DND-41 (cell line): ENCODE data around the gene UNC5CL.

ENCODE experiments used
- ATAC-seq: fragments of 200-7000 bp; cut with Tn5 transposase; 3 replicates; pipeline ENCODE4 v1.9.1; 2021; ENCODE audit warnings: low read depth; ENCODE audit not compliant: insufficient read depth
- DNase-seq: peaks from one replicate; pipeline ENCODE4 v3.0.0-alpha.2; 2020
- H2AFZ ChIP-seq: 2 replicates; pipeline ENCODE4 v1.6.0; 2012; ENCODE audit warnings: low read depth, low read length
- H3K27ac ChIP-seq: 2 replicates; pipeline ENCODE4 v1.5.1; 2012; ENCODE audit warnings: low read length, inconsistent platforms
- H3K27me3 ChIP-seq: fragments of 200-600 bp; sonication (generic); 2 replicates; pipeline ENCODE4 v1.6.0; 2012; ENCODE audit warnings: low read length, mild to moderate bottlenecking, inconsistent platforms; ENCODE audit not compliant: insufficient read depth, poor library complexity
- H3K36me3 ChIP-seq: 2 replicates; pipeline ENCODE4 v1.5.1; 2012; ENCODE audit warnings: low read length, inconsistent platforms; ENCODE audit not compliant: insufficient read depth
- H3K4me1 ChIP-seq: 2 replicates; pipeline ENCODE4 v1.5.1; 2012; ENCODE audit warnings: mild to moderate bottlenecking, low read length; ENCODE audit not compliant: insufficient read depth
- H3K4me2 ChIP-seq: 2 replicates; pipeline ENCODE4 v1.6.0; 2012; ENCODE audit warnings: mild to moderate bottlenecking, moderate library complexity, low read length, inconsistent platforms; ENCODE audit not compliant: insufficient read depth
- H3K4me3 ChIP-seq, 2 experiments: fragments of 200-600 bp in 1 of 2; shearing (Covaris generic) in 1 of 2; 2 replicates each; pipeline ENCODE4 v1.5.1; 2012 to 2016; ENCODE audit warnings: inconsistent platforms in 2 of 2, low read length in 2 of 2, mild to moderate bottlenecking in 2 of 2, low read depth in 1 of 2, moderate library complexity in 1 of 2
- H3K79me2 ChIP-seq: 2 replicates; pipeline ENCODE4 v1.6.0; 2012; ENCODE audit warnings: low read length, inconsistent platforms; ENCODE audit not compliant: insufficient read depth
- H3K9ac ChIP-seq: 2 replicates; pipeline ENCODE4 v1.6.0; 2012; ENCODE audit warnings: low read depth, mild to moderate bottlenecking, inconsistent platforms, low read length, moderate library complexity
- H3K9me3 ChIP-seq: 2 replicates; pipeline ENCODE4 v1.5.1; 2012; ENCODE audit warnings: low read length, moderate library complexity, mild to moderate bottlenecking, inconsistent platforms; ENCODE audit not compliant: insufficient read depth, severe bottlenecking
- H4K20me1 ChIP-seq: 2 replicates; pipeline ENCODE4 v1.6.0; 2012; ENCODE audit warnings: low read length; ENCODE audit not compliant: insufficient read depth
- CTCF ChIP-seq: IDR thresholded peaks from 2 replicates; pipeline ENCODE4 v1.5.1; 2012; ENCODE audit warnings: borderline replicate concordance, low read length, moderate library complexity, mild to moderate bottlenecking; ENCODE audit not compliant: poor library complexity, severe bottlenecking; ENCODE audit errors: extremely low read depth
- EZH2 ChIP-seq: IDR thresholded peaks from 3 replicates; pipeline ENCODE4 v1.6.1; 2012; ENCODE audit warnings: borderline replicate concordance, low read depth, mild to moderate bottlenecking, moderate library complexity, low read length, inconsistent platforms; ENCODE audit not compliant: severe bottlenecking

UNC5CL gene

GRCh38 chr6:41049521-41049920 is 10.5 kb upstream of the UNC5CL start:
- no peak for TF ChIP-seq CTCF
- TF ChIP-seq EZH2 = no peak
- Histone ChIP-seq H4K20me1 (no peaks in the 10 kb centered on the region), H2AFZ (no peak overlapping the region), H3K4me2 (no peak overlapping the region), H3K79me2 (no peaks in the 10 kb centered on the region), H3K9me3 (no peaks in the 10 kb centered on the region), H3K27ac (no peak overlapping the region), H3K9ac (no peak overlapping the region), H3K4me1 (peaks cover 14% of the 10 kb centered on the region), H3K27me3 (no peaks in the 10 kb centered on the region), H3K4me3 (no peak overlapping the region), H3K36me3 (no peaks in the 10 kb centered on the region)
- DNase-seq = no peak
- ATAC-seq = no peak

GRCh38 chr6:41047745-41048732 is 9.0 kb upstream of the UNC5CL start:
- Histone ChIP-seq H3K4me3 (no peak overlapping the region), H3K36me3 (no peaks in the 10 kb centered on the region), H3K4me2 (no peak overlapping the region), H4K20me1 (no peaks in the 10 kb centered on the region), H2AFZ (no peak overlapping the region), H3K27ac (no peak overlapping the region), H3K79me2 (no peaks in the 10 kb centered on the region), H3K9me3 (no peaks in the 10 kb centered on the region), H3K9ac (no peak overlapping the region), H3K4me1 (peaks cover 14% of the 10 kb centered on the region), H3K27me3 (no peaks in the 10 kb centered on the region)
- TF ChIP-seq CTCF = no peak
- no peak for TF ChIP-seq EZH2
- ATAC-seq = no peak
- no peak for DNase-seq

GRCh38 chr6:41047306-41047705 is 8.3 kb upstream of the UNC5CL start:
- Histone ChIP-seq H3K27ac (no peak overlapping the region), H3K4me1 (peaks cover 8% of the 10 kb centered on the region), H3K9me3 (no peaks in the 10 kb centered on the region), H3K4me2 (no peak overlapping the region), H3K36me3 (no peaks in the 10 kb centered on the region), H3K79me2 (no peaks in the 10 kb centered on the region), H2AFZ (no peak overlapping the region), H4K20me1 (no peaks in the 10 kb centered on the region), H3K9ac (no peak overlapping the region), H3K27me3 (no peaks in the 10 kb centered on the region), H3K4me3 (no peak overlapping the region)
- DNase-seq (no peak), ATAC-seq (no peak)
- TF ChIP-seq CTCF (no peak), EZH2 (no peak)
